T-cell (primary cell): ENCODE results near the gene GMCL1. TPM values are rescaled to one million over a fixed set of nuclear protein-coding genes. Genes with fewer than 3 reads are reported as not detected.

Source experiments
- ATAC-seq, 4 experiments: fragments of 200-7000 bp in 3 of 4; fragments of 150-1000 bp in 1 of 4; cut with Tn5 transposase; replicated peaks in 1 of 4; 1 replicate in 3 of 4; 2 replicates in 1 of 4; pipeline ENCODE4 v1.10.0; 2021; ENCODE audit warnings: moderate library complexity in 3 of 4, mild to moderate bottlenecking in 2 of 4, moderate number of reproducible peaks in 1 of 4
- CTCF ChIA-PET, 2 donors: fragments of 300-600 bp; sonication (Branson Sonifier 250); formaldehyde crosslinking; loops; one replicate each; lab custom pipeline; 2022; ENCODE audit warnings: antibody characterized with exemption in 2 of 2; lab: Charles Lee
- POLR2A ChIA-PET, 2 donors: fragments of 300-600 bp; sonication (Branson Sonifier 250); formaldehyde crosslinking; loops; one replicate each; lab custom pipeline; 2022; ENCODE audit warnings: antibody characterized with exemption in 2 of 2; lab: Charles Lee
- DNase-seq, 35 experiments: peaks; one replicate each; pipeline versions ENCODE4 v3.0.0 to v3.0.0-alpha.2; 2013 to 2023
- H3K27ac ChIP-seq: one replicate; pipeline ENCODE4 v1.5.1; 2013; ENCODE audit warnings: low read length
- H3K27me3 ChIP-seq, 2 experiments: replicated peaks in 1 of 2; 1 replicate in 1 of 2; 2 replicates in 1 of 2; pipeline versions ENCODE4 v1.6.1 to v1.7.0; 2013; ENCODE audit warnings: low read length in 1 of 2, mixed read lengths in 1 of 2; ENCODE audit not compliant: control insufficient read depth in 2 of 2, insufficient read depth in 2 of 2; ENCODE audit errors: extremely low read depth in 1 of 2
- H3K36me3 ChIP-seq, 2 donors: 1 replicate in 1 of 2; 2 replicates in 1 of 2; pipeline versions ENCODE4 v1.6.1 to v1.7.0; 2013; ENCODE audit warnings: low read length in 1 of 2; ENCODE audit not compliant: control insufficient read depth in 2 of 2, insufficient read depth in 1 of 2; ENCODE audit errors: extremely low read depth in 1 of 2
- H3K4me1 ChIP-seq, 2 experiments: 1 replicate in 1 of 2; 2 replicates in 1 of 2; pipeline versions ENCODE4 v1.6.1 to v1.7.0; 2013; ENCODE audit warnings: low read length in 2 of 2, mixed read lengths in 1 of 2; ENCODE audit not compliant: insufficient read depth in 2 of 2, control insufficient read depth in 1 of 2; ENCODE audit errors: extremely low read depth in 1 of 2
- H3K4me3 ChIP-seq, 2 donors: 1 replicate in 1 of 2; 2 replicates in 1 of 2; pipeline versions ENCODE4 v1.5.1 to v1.7.0; 2013; ENCODE audit warnings: mild to moderate bottlenecking in 2 of 2, low read length in 1 of 2, moderate library complexity in 1 of 2; ENCODE audit not compliant: control insufficient read depth in 1 of 2; ENCODE audit errors: extremely low read depth in 1 of 2
- H3K9me3 ChIP-seq: 2 replicates; pipeline ENCODE4 v1.7.0; 2013
- H3K27ac Mint-ChIP-seq, 2 donors: one replicate each; pipeline ENCODE4 v1.8.0; 2020 to 2021; ENCODE audit warnings: mild to moderate bottlenecking in 2 of 2, mixed read lengths in 2 of 2
- H3K27me3 Mint-ChIP-seq, 2 donors: one replicate each; pipeline ENCODE4 v1.8.0; 2021 to 2022; ENCODE audit warnings: mixed read lengths in 2 of 2
- H3K36me3 Mint-ChIP-seq: one replicate; pipeline ENCODE4 v1.8.0; 2021; ENCODE audit warnings: mixed read lengths
- H3K4me1 Mint-ChIP-seq, 3 donors: one replicate each; pipeline ENCODE4 v1.8.0; 2020 to 2022; ENCODE audit warnings: mixed read lengths in 3 of 3, mild to moderate bottlenecking in 1 of 3
- H3K4me3 Mint-ChIP-seq, 3 donors: one replicate each; pipeline ENCODE4 v1.8.0; 2020 to 2022; ENCODE audit warnings: mild to moderate bottlenecking in 3 of 3, mixed read lengths in 3 of 3, moderate library complexity in 3 of 3
- H3K9me3 Mint-ChIP-seq, 3 donors: one replicate each; pipeline ENCODE4 v1.8.0; 2020 to 2022; ENCODE audit warnings: mixed read lengths in 3 of 3
- WGBS: methylation state at CpG from one replicate; pipeline ENCODE4 v1.1.5; 2013; ENCODE audit warnings: missing lambda C conversion rate; ENCODE audit not compliant: insufficient coverage; 5-methylcytosine and 5-hydroxymethylcytosine counted together
- total RNA-seq, 35 experiments: library from RNA in 6 of 35; stranded (reverse) in 6 of 35; fragments of 120-200 nt in 1 of 35; gene quantifications; one replicate each; pipeline versions ENCODE4 v1.2.1 to v1.2.4 and lab custom pipeline; 2013 to 2026

Gene GMCL1
- total RNA-seq, 5 donors from 2014 or later (not counting 1 experiment from before 2014, with no cell fraction given), result 25.4 to 32.0 (median 27.8) TPM

- Mint-ChIP-seq H3K4me3 (peak overlapping the region in 1 of 3 donors; percentile 28), H3K27me3 (no peaks in the 10 kb centered on the region), H3K4me1 (peaks cover 18 to 24% (median 24%) of the 10 kb centered on the region in 3 donors), H3K36me3 (peaks cover 27% of the 10 kb centered on the region), H3K27ac (peak overlapping the region in 1 of 2 donors; percentile 59), H3K9me3 (no peaks in the 10 kb centered on the region)
- Histone ChIP-seq H3K27me3 (no peaks in the 10 kb centered on the region), H3K36me3 (peaks cover 5 to 39% of the 10 kb centered on the region in 2 donors), H3K4me1 (peaks cover 12 to 15% of the 10 kb centered on the region in 2 experiments), H3K9me3 (no peaks in the 10 kb centered on the region), H3K27ac (peak overlapping the region; percentile 34), H3K4me3 (no peak overlapping the region)
- ChIA-PET POLR2A (interaction anchor here in 1 of 2 donors (0.6 to 3.8 kb wide), 2 partner anchors 279 to 1177 kb away, joined by 3 to 29 read pairs; partner anchors contain the start of genes ARHGAP25 and C2orf42), CTCF (interaction anchor here (0.6 to 5.6 kb wide), 31 partner anchors 9 to 392 kb away, joined by 3 to 35 read pairs (median 4); partner anchors contain the start of genes C2orf42 (in 2 of the 2), PCYOX1 (in 1 of the 2), SNRNP27 (in 1 of the 2) and SNRPG (in 1 of the 2))
- no peak for ATAC-seq
- DNase-seq, result peak in 2 of 35 experiments; percentile 29 to 78
- no CpG with 5 or more reads among the region's 2 CpGs for WGBS
These were observed 82.6 kb downstream of the GMCL1 start for GRCh38 chr2:69911985-69912563.

DNA sequence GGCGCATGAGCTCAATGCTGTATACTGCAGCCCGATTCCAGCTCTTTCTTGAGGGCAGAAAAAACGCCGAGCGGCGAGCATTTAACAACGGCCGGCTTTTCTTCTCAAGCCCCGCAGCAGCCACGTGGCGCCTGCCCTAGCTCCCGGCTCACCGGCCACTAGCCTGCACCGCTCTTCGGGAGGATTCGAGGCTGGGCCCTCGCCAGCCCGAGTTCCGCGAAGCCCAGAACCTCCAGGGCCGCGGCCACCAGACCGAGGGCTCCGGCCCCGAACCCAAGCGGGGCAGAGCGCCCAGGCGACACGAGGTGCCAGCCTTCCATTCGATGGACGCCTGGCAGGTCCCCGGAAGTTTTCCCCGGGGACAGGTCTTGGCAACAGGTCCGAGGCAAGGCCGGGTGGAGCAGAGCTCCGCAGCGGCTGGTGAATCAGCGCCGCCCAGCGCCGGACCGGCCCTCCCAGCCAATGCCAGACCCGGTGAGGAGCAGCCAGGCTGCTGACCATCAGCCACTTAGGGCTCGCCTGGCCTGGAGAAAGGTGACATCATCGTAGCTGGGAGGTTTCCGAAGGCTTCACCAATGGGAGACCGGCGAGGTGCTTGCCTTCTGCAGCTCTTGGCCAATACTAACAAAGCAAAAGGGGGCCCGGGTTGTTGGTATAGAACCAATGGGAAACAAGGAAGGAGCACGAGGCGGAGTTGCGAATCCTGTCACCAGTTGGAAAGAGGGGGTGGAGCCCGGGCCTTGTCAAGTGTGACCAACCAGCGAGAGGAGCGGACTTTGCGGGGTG, 84.9 kb downstream of the GMCL1 start:
- H3K27ac Mint-ChIP-seq, result peak overlapping the region; percentile 78
- peaks cover 12 to 15% of the 10 kb centered on the region in 2 experiments for H3K4me1 ChIP-seq

GRCh38 chr2:69914950-69915945, 85.8 kb downstream of the GMCL1 start, which contains the start of gene MXD1:
Gene MXD1, plus strand, starts transcription at chr2:69915109. Its CDS starts 222 bp downstream, at chr2:69915331.
- ChIA-PET POLR2A (interaction anchor here (0.6 to 3.8 kb wide), 24 partner anchors 8 to 757 kb away, joined by 3 to 29 read pairs (median 6); partner anchors contain the start of genes C2orf42 (in 1 of the 2), PCBP1 (in 1 of the 2), SNRNP27 (in 1 of the 2) and SNRPG (in 1 of the 2)), CTCF (interaction anchor here (0.6 to 5.6 kb wide), 23 partner anchors 8 to 478 kb away, joined by 3 to 35 read pairs (median 5); partner anchors contain the start of genes C2orf42 (in 1 of the 2), FAM136A (in 1 of the 2), NFU1 (in 1 of the 2) and PCYOX1 (in 1 of the 2))
- H3K36me3 Mint-ChIP-seq, result peaks cover 22% of the 10 kb centered on the region
- no peaks in the 10 kb centered on the region for H3K9me3 Mint-ChIP-seq
- peak within 1 kb of the TSS; percentile 92 to 94 for H3K4me3 ChIP-seq
- under 1% methylated on average over 80 of the region's 81 CpGs for WGBS
- H3K4me3 Mint-ChIP-seq, result peak within 1 kb of the TSS; percentile 80 to 86 (median 81)
- peaks cover 0 to 26% of the 10 kb centered on the region in 2 donors for H3K36me3 ChIP-seq
- ATAC-seq, result no peak
- peak in 25 of 35 experiments; percentile 8 to 100 (median 100) for DNase-seq
- H3K27me3 ChIP-seq, result no peaks in the 10 kb centered on the region
- peak within 1 kb of the TSS; percentile 98 for H3K27ac ChIP-seq
- H3K9me3 ChIP-seq, result no peaks in the 10 kb centered on the region
- peaks cover 12 to 15% of the 10 kb centered on the region in 2 experiments for H3K4me1 ChIP-seq
- no peaks in the 10 kb centered on the region for H3K27me3 Mint-ChIP-seq
- H3K4me1 Mint-ChIP-seq, result peaks cover 30 to 36% (median 36%) of the 10 kb centered on the region in 3 donors
- H3K27ac Mint-ChIP-seq, result peak within 1 kb of the TSS; percentile 78

More for the DNA sequence above, 84.9 kb downstream of the GMCL1 start:
- H3K36me3 ChIP-seq, result peaks cover 0 to 25% of the 10 kb centered on the region in 2 donors
- H3K27me3 ChIP-seq, result no peaks in the 10 kb centered on the region
- peaks cover 30 to 36% (median 36%) of the 10 kb centered on the region in 3 donors for H3K4me1 Mint-ChIP-seq
- H3K27ac ChIP-seq, result peak overlapping the region; percentile 98
- H3K9me3 ChIP-seq, result no peaks in the 10 kb centered on the region
- peak; percentile 90 to 95 (median 92) for ATAC-seq
- peak in 23 of 35 experiments; percentile 7 to 100 (median 99) for DNase-seq
- peak overlapping the region; percentile 80 to 86 (median 81) for H3K4me3 Mint-ChIP-seq
- H3K27me3 Mint-ChIP-seq, result no peaks in the 10 kb centered on the region
- ChIA-PET POLR2A (interaction anchor here (0.5 to 3.8 kb wide), 30 partner anchors 9 to 390 kb away, joined by 3 to 29 read pairs (median 6); partner anchors contain the start of genes C2orf42 (in 1 of the 2), SNRNP27 (in 1 of the 2) and SNRPG (in 1 of the 2)), CTCF (interaction anchor here (0.6 to 5.6 kb wide), 34 partner anchors 9 to 477 kb away, joined by 3 to 35 read pairs (median 4); partner anchors contain the start of genes C2orf42 (in 1 of the 2), FAM136A (in 1 of the 2), NFU1 (in 1 of the 2) and PCBP1 (in 1 of the 2))
- H3K4me3 ChIP-seq, result peak overlapping the region; percentile 92 to 94
- peaks cover 22% of the 10 kb centered on the region for H3K36me3 Mint-ChIP-seq
- under 1% methylated on average over 54 of the region's 56 CpGs for WGBS
- H3K9me3 Mint-ChIP-seq, result no peaks in the 10 kb centered on the region

- Histone ChIP-seq H3K27ac (no peak overlapping the region), H3K4me3 (peak overlapping the region; percentile 61 to 94), H3K27me3 (no peaks in the 10 kb centered on the region), H3K36me3 (peaks cover 0 to 23% of the 10 kb centered on the region in 2 donors), H3K9me3 (no peaks in the 10 kb centered on the region), H3K4me1 (peaks cover 12 to 15% of the 10 kb centered on the region in 2 experiments)
- ChIA-PET POLR2A (interaction anchor here (0.6 to 1.5 kb wide), 3 partner anchors 150 to 756 kb away, joined by 3 to 5 read pairs (median 4); partner anchors contain the start of gene PCBP1 (in 1 of the 2)), CTCF (interaction anchor here (0.6 to 5.6 kb wide), 5 partner anchors 103 to 227 kb away, joined by 3 to 34 read pairs (median 4); no protein-coding TSS in a partner anchor)
- no peak for DNase-seq
- Mint-ChIP-seq H3K27me3 (no peaks in the 10 kb centered on the region), H3K36me3 (peaks cover 25% of the 10 kb centered on the region), H3K27ac (peak overlapping the region in 1 of 2 donors; percentile 77), H3K9me3 (no peaks in the 10 kb centered on the region), H3K4me1 (peaks cover 30 to 39% (median 37%) of the 10 kb centered on the region in 3 donors), H3K4me3 (peak overlapping the region; percentile 76 to 81 (median 77))
- WGBS, result no CpG with 5 or more reads among the region's 2 CpGs
- ATAC-seq, result no peak
These were observed 86.6 kb downstream of the GMCL1 start for GRCh38 chr2:69916106-69916505.

GRCh38 chr2:69917852-69918251, 88.4 kb downstream of the GMCL1 start:
- no peak overlapping the region for H3K4me3 Mint-ChIP-seq
- CTCF ChIA-PET, result no interaction called here
- H3K4me1 Mint-ChIP-seq, result peaks cover 27 to 35% (median 34%) of the 10 kb centered on the region in 3 donors
- no peak overlapping the region for H3K27ac Mint-ChIP-seq
- Histone ChIP-seq H3K9me3 (no peaks in the 10 kb centered on the region), H3K4me3 (no peak overlapping the region), H3K4me1 (peaks cover 12 to 15% of the 10 kb centered on the region in 2 experiments), H3K27me3 (no peaks in the 10 kb centered on the region), H3K36me3 (peaks cover 0 to 28% of the 10 kb centered on the region in 2 donors), H3K27ac (no peak overlapping the region)
- 75% methylated on average over 2 of the region's 3 CpGs for WGBS
- DNase-seq, result no peak
- POLR2A ChIA-PET, result no interaction called here
- H3K9me3 Mint-ChIP-seq, result no peaks in the 10 kb centered on the region
- no peaks in the 10 kb centered on the region for H3K27me3 Mint-ChIP-seq
- ATAC-seq, result no peak
- H3K36me3 Mint-ChIP-seq, result peaks cover 34% of the 10 kb centered on the region
